Vagina (tissue), 2 donors: ENCODE data around the gene ENO3. TPM values are rescaled to one million over a fixed set of nuclear protein-coding genes. Genes with fewer than 3 reads are reported as not detected.

Experiments used
- DNase-seq, 2 donors: peaks; one replicate each; pipeline ENCODE4 v3.0.0-alpha.2; 2017; ENCODE audit errors: extremely low spot score in 2 of 2
- H3K27ac ChIP-seq: fragments of 200-600 bp; sonication (generic); one replicate; pipeline ENCODE4 v1.5.1; 2019
- H3K27me3 ChIP-seq: fragments of 200-600 bp; sonication (generic); one replicate; pipeline ENCODE4 v1.5.1; 2019
- H3K36me3 ChIP-seq, 2 donors: fragments of 200-600 bp; sonication (generic); one replicate each; pipeline ENCODE4 v1.5.1; 2017 to 2019
- H3K4me1 ChIP-seq: fragments of 200-600 bp; sonication (generic); one replicate; pipeline ENCODE4 v1.5.1; 2019
- H3K4me3 ChIP-seq, 2 donors: fragments of 200-600 bp; sonication (generic); 1 replicate in 1 of 2; 2 replicates in 1 of 2; pipeline ENCODE4 v1.5.1; 2016 to 2019
- H3K9me3 ChIP-seq: fragments of 200-600 bp; sonication (generic); one replicate; pipeline ENCODE4 v1.5.1; 2019
- CTCF ChIP-seq, 3 experiments: fragments of 450-650 bp in 2 of 3; fragments of 200-600 bp in 1 of 3; sonication (generic) in 1 of 3; IDR thresholded peaks; one replicate each; pipeline ENCODE4 v1.5.1; 2017 to 2019; ENCODE audit warnings: antibody characterized with exemption in 3 of 3, mild to moderate bottlenecking in 2 of 3, moderate library complexity in 2 of 3
- POLR2A ChIP-seq, 2 donors: fragments of 450-650 bp; IDR thresholded peaks; one replicate each; pipeline ENCODE4 v1.6.1; 2017; ENCODE audit warnings: antibody characterized with exemption in 2 of 2, mild to moderate bottlenecking in 2 of 2, moderate library complexity in 2 of 2
- POLR2AphosphoS5 ChIP-seq, 2 donors: sonication (generic); formaldehyde crosslinking; IDR thresholded peaks; one replicate each; pipeline ENCODE4 v1.9.0; 2017; ENCODE audit warnings: antibody characterized with exemption in 2 of 2, mild to moderate bottlenecking in 2 of 2, low read depth in 1 of 2; ENCODE audit not compliant: insufficient read depth in 1 of 2
- intact Hi-C: fragments of 100-400 bp; cut with DNase I; formaldehyde crosslinking; loops from one replicate; pipeline ENCODE4 v1.15.1; 2023
- total RNA-seq: library from RNA; depleted of rRNA; stranded (reverse); fragments of >200 nt; gene quantifications from one replicate; pipeline ENCODE4 v1.2.3, GENCODE V29; 2016

ENO3 gene
- total RNA-seq, 1 donor from 2014 or later: 5.6 TPM

- Histone ChIP-seq H3K4me1 (peaks cover 38% of the 10 kb centered on the region), H3K4me3 (no peak overlapping the region), H3K36me3 (peaks cover 0 to 29% of the 10 kb centered on the region in 2 donors), H3K9me3 (no peaks in the 10 kb centered on the region), H3K27ac (peak overlapping the region; percentile 96), H3K27me3 (no peaks in the 10 kb centered on the region)
- no peak for DNase-seq
- intact Hi-C loops: no loop called here
- no peak for TF ChIP-seq CTCF (IDR thresholded peaks at IDR 0.05)
- TF ChIP-seq POLR2A (IDR thresholded peaks at IDR 0.05): no peak
These were observed 19.4 kb downstream of the ENO3 start for GRCh38 chr17:4970273-4970672.

GRCh38 chr17:4971826-4972225, 20.9 kb downstream of the ENO3 start:
- Histone ChIP-seq H3K36me3 (peaks cover 0 to 40% of the 10 kb centered on the region in 2 donors), H3K4me3 (no peak overlapping the region), H3K27me3 (no peaks in the 10 kb centered on the region), H3K4me1 (peaks cover 23% of the 10 kb centered on the region), H3K9me3 (no peaks in the 10 kb centered on the region), H3K27ac (no peak overlapping the region)
- TF ChIP-seq POLR2AphosphoS5 (IDR thresholded peaks at IDR 0.05; ENCODE audit: insufficient read depth in 1 of 2, low read depth in 1 of 2) (no peak), POLR2A (IDR thresholded peaks at IDR 0.05) (no peak), CTCF (IDR thresholded peaks at IDR 0.05) (no peak)
- DNase-seq: no peak
- intact Hi-C loops: no loop called here

DNA sequence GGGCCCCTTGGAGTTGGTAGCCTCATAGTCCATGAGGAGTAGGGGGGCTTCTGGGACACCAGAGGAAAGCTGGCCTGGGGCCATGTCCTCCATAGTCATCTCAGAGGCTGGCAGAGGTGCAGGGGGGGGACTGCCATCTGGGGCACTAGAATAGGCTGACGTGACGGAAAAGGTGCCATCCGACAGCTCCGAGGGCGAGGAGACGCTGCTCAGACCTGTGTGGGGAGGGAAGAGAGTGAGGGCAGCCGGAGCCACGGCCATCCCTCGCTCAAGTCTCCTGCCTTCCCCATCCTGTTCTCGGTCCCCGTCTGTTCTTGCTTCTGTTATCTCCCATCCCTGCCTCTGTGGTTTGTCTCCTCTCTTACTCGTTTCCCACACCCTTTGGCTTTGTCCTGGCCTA, 21.4 kb downstream of the ENO3 start:
- peaks cover 0 to 45% of the 10 kb centered on the region in 2 donors for H3K36me3 ChIP-seq
- DNase-seq: no peak
- no peaks in the 10 kb centered on the region for H3K9me3 ChIP-seq
- no peak for TF ChIP-seq POLR2A (IDR thresholded peaks at IDR 0.05)
- no peak for TF ChIP-seq CTCF (IDR thresholded peaks at IDR 0.05)
- no peak for TF ChIP-seq POLR2AphosphoS5 (IDR thresholded peaks at IDR 0.05; ENCODE audit: insufficient read depth in 1 of 2, low read depth in 1 of 2)
- no peak overlapping the region for H3K4me3 ChIP-seq
- H3K4me1 ChIP-seq: peaks cover 23% of the 10 kb centered on the region
- intact Hi-C loops: no loop called here
- no peak overlapping the region for H3K27ac ChIP-seq
- H3K27me3 ChIP-seq: no peaks in the 10 kb centered on the region

GRCh38 chr17:4972752-4973151, 21.8 kb downstream of the ENO3 start:
- peaks cover 23% of the 10 kb centered on the region for H3K4me1 ChIP-seq
- H3K9me3 ChIP-seq: no peaks in the 10 kb centered on the region
- no peak for TF ChIP-seq CTCF (IDR thresholded peaks at IDR 0.05)
- intact Hi-C loops: no loop called here
- H3K4me3 ChIP-seq: no peak overlapping the region
- H3K27me3 ChIP-seq: no peaks in the 10 kb centered on the region
- no peak overlapping the region for H3K27ac ChIP-seq
- H3K36me3 ChIP-seq: peaks cover 0 to 49% of the 10 kb centered on the region in 2 donors
- no peak for DNase-seq

DNA sequence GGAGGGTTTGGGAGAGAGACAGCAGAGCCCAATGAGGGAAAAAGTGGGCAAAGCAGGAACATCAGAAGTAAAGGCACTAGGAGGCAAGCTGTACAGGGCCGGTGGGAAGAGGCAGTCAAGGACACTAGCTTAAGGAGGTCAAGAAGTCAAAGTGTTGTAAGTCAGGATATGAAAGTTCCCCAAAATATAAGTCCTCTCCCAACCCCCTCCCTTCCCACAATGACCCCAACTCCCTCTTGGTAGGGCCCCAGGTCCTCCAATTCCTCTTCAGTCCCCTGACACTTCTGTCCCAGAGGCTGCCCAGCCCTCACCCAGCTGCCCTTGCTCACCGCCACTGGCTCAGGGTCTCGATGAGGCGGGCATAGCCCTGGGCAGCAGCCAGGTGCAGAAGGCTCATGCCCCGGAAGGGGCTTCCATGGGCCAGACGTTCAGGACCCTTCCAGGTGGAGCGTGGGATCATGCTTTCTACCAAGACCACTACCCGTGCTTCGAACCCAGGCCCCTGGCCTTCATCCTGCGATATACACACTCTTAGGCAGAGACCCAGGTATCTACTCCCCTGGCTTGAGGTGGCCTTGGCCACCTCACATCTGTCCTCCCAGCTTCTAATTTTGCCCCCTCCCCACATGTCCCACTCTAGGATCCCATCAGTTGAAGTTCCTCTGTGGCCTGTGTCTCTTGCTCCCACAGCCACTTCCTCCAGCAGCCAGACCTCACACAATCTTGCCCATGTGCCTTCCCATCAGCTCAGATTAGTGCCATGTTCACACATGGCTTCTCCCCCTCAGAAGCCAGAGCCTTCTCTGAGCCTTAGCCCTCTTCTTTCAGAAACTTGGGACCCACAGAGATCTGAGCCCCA, 22.6 kb downstream of the ENO3 start:
- H3K27ac ChIP-seq: no peak overlapping the region
- intact Hi-C loops: no loop called here
- peaks cover 0 to 57% of the 10 kb centered on the region in 2 donors for H3K36me3 ChIP-seq
- DNase-seq: no peak
- peaks cover 18% of the 10 kb centered on the region for H3K4me1 ChIP-seq
- no peaks in the 10 kb centered on the region for H3K27me3 ChIP-seq
- no peak overlapping the region for H3K4me3 ChIP-seq
- TF ChIP-seq POLR2A (IDR thresholded peaks at IDR 0.05): no peak
- TF ChIP-seq CTCF (IDR thresholded peaks at IDR 0.05): no peak
- TF ChIP-seq POLR2AphosphoS5 (IDR thresholded peaks at IDR 0.05; ENCODE audit: insufficient read depth in 1 of 2, low read depth in 1 of 2): no peak
- no peaks in the 10 kb centered on the region for H3K9me3 ChIP-seq
